Activated CD4-positive, alpha-beta T cell treated with anti-CD3 and anti-CD28 coated beads, Interleukin-10, Interleukin-2, amounts not matched to agents 100 ng/mL and 50 ng/mL, durations not matched to agents 16 hours and 8 hours (primary cell): ENCODE data around the gene COL9A3.

Experiments used
- DNase-seq: peaks from one replicate; pipeline ENCODE4 v3.0.0-alpha.2; 2020

COL9A3 gene

DNA sequence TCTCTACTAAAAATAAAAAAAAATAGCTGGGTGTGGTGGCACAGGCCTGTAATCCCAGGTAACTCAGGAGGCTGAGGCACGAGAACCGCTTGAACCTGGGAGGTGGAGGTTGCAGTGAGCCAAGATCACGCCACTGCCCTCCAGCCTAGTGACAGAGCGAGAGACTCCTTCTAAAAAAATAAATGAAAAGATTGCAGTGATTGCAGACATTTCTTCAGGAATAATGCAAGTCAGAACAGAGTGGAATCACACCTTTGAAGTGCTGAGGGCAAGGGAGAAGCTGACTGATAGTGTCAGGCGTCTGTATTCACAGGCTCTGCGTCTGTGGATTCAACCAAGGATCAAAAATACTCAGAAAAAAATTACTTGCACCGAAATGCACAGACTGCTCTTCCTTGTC lies 47.4 kb downstream of the COL9A3 start:
- DNase-seq, result no peak

DNA sequence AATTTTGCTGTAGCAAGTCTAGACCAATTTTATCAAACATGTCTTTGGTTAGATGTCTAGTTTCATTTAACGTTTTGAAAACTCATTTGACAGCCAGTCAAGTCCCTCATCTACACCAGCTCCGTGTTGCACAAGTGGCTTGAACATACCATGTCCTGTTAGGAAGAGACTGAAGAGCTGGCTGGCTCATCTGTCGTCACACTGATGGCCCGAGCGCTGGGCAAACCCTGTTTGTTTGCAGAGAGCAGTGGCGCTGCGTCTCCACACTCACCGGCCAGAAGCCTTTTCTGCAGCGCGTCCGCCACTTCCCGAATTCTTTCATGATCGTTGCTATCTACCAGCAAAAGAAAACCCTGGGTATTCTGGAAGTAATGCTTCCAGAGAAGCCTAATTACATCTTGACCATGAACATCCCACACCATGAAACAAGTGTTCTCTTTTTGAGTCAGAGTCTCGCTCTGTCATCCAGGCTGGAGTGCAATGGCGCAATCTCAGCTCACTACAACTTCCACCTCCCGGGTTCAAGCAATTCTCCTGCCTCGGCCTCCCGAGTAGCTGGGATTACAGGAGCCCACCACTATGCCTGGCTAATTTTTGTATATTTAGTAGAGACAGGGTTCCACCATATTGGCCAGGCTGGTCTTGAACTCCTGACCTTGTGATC lies 55.5 kb downstream of the COL9A3 start:
- DNase-seq, result no peak

DNA sequence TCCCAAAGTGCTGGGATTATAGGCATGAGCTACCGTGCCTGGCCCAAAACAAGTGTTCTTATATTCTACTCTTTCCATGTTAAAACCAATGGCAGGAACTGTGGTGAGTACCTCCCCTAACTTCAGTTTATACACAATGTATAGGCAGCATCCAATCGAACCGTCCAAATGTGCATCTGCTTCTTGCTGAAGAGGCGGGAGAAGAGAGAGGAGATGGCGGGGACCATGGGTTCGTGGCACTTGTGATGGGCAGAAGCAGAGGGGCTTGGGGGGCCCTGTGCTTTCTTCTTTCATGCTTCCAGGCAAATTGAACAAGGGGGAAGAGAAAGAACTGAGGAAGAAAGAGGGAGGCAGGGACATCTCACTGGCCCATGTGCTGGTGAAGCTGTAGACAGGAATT lies 56.0 kb downstream of the COL9A3 start:
- no peak for DNase-seq

DNA sequence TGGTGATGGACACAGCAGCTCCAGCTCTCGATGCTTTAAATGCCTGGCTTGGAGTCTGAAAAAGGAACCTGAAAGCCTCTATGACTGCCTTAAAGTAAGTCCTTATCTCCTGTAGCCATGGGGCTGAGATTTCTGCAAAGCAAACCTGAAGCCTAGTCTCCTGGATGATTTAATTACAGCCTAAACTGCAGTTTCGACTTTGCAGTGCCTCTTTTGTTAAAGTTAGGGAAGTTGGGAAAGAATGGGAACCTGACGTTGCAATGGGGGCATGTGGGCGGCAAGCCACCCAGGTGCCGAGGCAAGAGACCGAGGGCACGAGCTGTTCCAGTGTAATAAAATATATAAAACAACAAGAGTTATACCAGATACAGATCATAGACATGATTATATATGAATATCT lies 56.4 kb downstream of the COL9A3 start:
- no peak for DNase-seq

- peak; percentile 54 for DNase-seq
Observed at GRCh38 chr20:62873681-62874031, 56.8 kb downstream of the COL9A3 start.

DNA sequence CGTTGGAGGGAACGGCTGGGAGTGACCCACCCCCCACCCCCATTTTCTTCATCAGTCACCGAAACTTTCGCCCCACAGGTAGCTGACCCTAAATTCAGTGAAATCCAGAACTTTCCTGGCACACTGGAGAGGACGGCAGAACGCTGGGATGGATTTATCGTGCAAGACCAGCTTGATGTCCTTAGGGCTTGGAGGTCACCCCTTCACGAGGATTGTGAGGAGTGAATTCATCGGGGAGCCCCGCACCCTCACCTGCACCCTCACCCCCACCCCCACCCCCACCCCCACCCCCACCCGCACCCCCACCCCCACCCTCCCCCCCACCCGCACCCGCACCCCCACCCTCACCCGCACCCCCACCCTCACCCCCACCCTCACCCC lies 58.1 kb downstream of the COL9A3 start:
- DNase-seq, result no peak

- DNase-seq, result no peak
Observed at GRCh38 chr20:62875419-62876361, 58.8 kb downstream of the COL9A3 start.

DNA sequence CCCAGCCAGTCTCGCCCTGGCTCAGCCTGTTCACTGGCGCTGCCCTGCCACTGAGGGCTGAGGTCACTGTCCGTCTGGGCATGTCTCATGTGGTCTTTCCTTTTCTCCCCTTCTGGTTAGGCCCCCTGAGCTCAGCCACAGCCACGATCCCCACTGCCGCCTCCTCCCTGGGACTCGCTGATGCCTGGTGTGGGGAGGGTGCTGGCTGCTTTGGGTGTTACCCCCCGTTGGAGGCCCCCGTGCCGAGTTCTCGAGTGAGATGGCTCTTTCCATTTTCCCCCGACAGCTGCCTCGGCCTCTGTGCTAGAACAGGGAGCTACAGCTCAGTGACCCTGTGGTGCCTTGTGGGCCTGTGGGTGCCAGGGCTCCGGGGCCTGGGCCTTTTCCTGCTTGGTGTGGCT lies 59.7 kb downstream of the COL9A3 start:
- DNase-seq, result no peak

DNA sequence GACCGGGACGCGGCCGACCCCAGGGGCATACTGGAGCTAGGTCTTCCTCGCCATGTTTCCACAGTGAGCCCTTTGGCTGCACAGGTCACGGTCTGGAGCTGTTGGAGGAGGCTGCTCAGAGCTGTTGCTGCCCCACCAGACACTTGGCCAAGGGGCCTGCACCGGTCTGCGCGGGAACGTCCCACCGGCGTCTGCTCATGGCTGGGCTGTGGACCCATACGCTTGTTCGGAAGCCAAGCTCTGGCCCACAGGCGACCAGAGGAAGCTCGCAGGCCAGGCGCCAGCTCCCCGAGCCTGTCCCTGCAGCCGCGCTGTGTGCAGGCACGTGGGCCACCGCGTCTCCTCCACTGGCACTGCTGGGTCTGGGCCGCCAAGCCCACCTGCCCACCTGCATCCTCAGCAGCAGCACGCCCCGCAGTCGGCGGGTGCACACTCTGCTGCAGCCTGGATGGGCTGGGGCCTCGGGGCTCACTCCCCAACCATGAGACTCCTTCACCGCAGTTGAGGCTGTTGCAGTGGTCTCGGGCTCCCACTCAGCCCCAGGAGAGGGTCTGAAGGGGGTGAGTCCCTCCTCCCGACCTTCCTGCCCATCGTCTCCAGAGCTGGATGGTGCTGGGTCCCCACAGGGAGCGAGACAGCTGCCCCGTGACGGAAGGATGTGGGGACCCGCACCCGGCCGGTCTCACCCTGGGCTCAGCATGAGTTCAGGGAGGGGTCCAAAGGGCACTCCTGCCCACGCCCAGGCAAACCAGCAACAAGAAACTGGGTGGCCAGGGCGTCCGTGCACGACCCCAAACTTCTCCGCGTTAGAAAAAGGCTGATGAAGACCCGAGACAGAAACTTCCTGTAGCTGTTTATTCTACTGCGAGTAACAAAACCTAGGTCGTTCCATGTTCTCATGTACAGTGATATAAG lies 60.3 kb downstream of the COL9A3 start:
- no peak for DNase-seq

- DNase-seq, result no peak
Observed at GRCh38 chr20:62878244-62879038, 61.6 kb downstream of the COL9A3 start.

GRCh38 chr20:62879275-62880146 lies 62.7 kb downstream of the COL9A3 start:
- DNase-seq, result no peak

DNA sequence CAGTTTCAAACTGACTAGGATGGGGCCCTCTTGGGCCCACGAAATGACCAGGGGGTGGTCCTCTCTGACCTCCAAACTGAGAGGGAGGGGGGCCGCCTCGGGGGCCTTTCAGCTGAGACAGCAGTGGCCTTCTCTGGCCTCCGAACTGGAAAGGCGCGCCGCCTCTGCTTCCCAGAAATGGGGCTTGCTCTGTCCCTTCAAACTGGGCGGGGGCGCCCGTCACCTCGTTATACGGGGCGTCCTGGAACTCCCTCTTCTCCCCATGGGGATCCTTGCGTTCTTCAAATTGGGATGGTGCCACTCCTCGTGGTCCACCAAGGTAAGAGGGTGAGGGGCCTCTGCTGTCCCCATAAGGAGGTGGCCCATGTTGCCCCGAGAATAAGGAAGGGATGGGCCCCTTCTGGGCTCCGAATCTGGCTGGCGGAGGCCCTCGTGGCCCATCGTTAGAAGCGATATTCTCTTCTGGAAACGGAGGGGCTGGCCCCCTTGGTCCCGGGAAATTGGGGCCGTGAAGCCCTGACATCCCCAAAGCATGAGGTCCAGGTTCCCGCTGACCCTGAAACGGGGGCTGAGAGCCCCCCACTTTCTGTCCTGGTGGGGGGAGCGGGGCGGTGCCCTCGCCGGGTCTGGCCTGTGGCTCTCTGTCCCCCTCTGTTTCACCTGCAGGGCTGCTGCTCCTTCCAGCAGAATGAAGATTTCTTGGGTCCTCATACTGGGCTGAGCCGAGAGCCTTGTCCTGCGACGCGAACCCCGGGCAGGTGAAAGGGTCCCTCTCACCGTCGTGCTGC lies 63.5 kb downstream of the COL9A3 start:
- DNase-seq, result no peak

DNA sequence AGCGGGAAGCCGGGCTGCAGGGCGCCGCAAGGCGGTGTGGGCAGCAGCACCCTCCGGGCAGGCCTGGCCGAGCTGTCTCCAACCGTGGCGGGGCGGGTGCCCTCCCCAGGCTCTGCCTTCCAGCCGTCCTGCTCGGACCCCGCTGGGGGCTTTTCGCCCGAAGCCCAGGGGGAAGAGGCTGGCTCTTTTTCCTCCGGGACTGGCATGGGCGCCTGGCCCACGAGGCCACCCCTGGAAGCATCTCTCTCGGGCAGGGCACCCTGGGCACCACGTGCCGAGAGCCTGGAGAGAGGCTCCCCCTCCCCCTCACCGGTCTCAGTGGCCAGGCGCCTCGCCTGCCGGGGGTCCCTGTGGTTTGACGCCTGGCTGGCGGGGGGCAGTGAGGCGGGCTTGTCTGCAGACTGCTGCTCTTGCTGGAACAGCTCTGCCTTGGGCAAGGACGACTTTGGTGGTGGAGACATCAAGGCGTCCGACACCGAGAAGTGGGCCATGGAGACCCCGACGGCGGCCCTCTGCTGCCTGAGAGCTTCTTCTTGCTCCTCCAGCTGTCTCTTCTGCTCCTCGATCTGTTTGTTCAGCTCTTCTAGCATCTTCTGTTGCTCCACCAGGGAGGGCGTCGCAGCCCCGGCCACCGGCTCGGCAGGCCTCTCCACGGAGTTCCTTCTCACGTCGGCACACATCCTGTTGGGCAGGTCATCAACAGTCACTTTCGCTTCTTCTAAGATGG lies 64.2 kb downstream of the COL9A3 start:
- DNase-seq, result no peak

- DNase-seq, result no peak
Observed at GRCh38 chr20:62881662-62882395, 65.0 kb downstream of the COL9A3 start.

DNA sequence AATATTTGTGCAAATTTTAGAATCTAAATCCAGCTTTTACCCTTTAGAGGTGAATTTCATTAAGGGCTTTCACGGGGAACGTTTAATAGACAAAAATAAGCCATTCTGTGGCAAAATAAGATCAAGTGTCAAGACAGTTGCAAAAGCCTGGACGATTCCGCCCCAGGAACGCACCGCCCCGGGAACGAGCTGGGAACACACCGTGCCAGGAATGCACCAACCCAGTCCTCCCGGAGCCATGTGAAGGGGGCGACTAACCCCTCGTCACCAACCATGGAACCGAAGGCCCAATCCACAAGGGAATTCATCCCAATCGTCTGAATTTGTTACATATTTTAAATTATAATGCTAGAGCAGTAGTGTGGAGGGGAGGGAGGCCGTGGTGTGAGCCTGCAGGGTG lies 65.6 kb downstream of the COL9A3 start:
- no peak for DNase-seq

DNA sequence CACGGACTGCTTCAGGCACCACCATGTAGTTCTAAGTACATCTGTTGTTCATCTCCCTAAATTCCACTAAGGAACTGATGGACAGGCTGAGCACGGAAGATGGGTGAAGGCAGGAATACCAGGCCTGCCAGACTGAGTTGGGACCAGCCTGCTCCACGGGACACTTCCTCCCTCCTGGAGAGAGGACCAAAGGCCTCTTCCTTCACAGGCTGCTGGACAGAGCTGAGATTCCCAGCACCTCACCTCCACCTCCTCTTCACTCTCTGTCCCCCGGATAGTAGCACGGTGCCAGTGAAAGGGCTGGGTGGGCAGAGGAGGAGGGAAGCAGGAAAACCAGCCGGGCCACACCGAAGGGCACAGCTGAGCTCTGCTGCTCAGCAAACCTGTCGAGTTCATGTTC lies 67.7 kb downstream of the COL9A3 start:
- DNase-seq, result no peak

GRCh38 chr20:62885046-62885895 lies 68.4 kb downstream of the COL9A3 start:
- DNase-seq, result no peak
